ENCODE results near the gene HBP1.

Gene HBP1

GRCh38 chr7:107160389-107160788 lies 8.4 kb upstream of the HBP1 start:
- no peak for ATAC-seq
- TF ChIP-seq ZNF565 (CRISPR knock-in tag; conservative IDR thresholded peaks at IDR 0.05; ENCODE audit: low read depth) (no peak), RARB (CRISPR knock-in tag; IDR thresholded peaks at IDR 0.05) (no peak), ZC3H10 (CRISPR knock-in tag; IDR thresholded peaks at IDR 0.05) (no peak), BACH2 (CRISPR knock-in tag; IDR thresholded peaks at IDR 0.05; ENCODE audit: borderline replicate concordance) (no peak)
- TF ChIP-seq, protein P1, sequence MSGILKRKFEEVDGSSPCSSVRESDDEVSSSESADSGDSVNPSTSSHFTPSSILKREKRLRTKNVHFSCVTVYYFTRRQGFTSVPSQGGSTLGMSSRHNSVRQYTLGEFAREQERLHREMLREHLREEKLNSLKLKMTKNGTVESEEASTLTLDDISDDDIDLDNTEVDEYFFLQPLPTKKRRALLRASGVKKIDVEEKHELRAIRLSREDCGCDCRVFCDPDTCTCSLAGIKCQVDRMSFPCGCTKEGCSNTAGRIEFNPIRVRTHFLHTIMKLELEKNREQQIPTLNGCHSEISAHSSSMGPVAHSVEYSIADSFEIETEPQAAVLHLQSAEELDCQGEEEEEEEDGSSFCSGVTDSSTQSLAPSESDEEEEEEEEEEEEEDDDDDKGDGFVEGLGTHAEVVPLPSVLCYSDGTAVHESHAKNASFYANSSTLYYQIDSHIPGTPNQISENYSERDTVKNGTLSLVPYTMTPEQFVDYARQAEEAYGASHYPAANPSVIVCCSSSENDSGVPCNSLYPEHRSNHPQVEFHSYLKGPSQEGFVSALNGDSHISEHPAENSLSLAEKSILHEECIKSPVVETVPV (CRISPR knock-in tag; IDR thresholded peaks at IDR 0.05) = no peak
- TF ChIP-seq, protein P2, sequence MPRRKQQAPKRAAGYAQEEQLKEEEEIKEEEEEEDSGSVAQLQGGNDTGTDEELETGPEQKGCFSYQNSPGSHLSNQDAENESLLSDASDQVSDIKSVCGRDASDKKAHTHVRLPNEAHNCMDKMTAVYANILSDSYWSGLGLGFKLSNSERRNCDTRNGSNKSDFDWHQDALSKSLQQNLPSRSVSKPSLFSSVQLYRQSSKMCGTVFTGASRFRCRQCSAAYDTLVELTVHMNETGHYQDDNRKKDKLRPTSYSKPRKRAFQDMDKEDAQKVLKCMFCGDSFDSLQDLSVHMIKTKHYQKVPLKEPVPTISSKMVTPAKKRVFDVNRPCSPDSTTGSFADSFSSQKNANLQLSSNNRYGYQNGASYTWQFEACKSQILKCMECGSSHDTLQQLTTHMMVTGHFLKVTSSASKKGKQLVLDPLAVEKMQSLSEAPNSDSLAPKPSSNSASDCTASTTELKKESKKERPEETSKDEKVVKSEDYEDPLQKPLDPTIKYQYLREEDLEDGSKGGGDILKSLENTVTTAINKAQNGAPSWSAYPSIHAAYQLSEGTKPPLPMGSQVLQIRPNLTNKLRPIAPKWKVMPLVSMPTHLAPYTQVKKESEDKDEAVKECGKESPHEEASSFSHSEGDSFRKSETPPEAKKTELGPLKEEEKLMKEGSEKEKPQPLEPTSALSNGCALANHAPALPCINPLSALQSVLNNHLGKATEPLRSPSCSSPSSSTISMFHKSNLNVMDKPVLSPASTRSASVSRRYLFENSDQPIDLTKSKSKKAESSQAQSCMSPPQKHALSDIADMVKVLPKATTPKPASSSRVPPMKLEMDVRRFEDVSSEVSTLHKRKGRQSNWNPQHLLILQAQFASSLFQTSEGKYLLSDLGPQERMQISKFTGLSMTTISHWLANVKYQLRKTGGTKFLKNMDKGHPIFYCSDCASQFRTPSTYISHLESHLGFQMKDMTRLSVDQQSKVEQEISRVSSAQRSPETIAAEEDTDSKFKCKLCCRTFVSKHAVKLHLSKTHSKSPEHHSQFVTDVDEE (CRISPR knock-in tag; IDR thresholded peaks at IDR 0.05) = no peak
- TF ChIP-seq, protein P3, sequence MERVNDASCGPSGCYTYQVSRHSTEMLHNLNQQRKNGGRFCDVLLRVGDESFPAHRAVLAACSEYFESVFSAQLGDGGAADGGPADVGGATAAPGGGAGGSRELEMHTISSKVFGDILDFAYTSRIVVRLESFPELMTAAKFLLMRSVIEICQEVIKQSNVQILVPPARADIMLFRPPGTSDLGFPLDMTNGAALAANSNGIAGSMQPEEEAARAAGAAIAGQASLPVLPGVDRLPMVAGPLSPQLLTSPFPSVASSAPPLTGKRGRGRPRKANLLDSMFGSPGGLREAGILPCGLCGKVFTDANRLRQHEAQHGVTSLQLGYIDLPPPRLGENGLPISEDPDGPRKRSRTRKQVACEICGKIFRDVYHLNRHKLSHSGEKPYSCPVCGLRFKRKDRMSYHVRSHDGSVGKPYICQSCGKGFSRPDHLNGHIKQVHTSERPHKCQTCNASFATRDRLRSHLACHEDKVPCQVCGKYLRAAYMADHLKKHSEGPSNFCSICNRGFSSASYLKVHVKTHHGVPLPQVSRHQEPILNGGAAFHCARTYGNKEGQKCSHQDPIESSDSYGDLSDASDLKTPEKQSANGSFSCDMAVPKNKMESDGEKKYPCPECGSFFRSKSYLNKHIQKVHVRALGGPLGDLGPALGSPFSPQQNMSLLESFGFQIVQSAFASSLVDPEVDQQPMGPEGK (CRISPR knock-in tag; IDR thresholded peaks at IDR 0.05; ENCODE audit: borderline replicate concordance) = no peak

DNA sequence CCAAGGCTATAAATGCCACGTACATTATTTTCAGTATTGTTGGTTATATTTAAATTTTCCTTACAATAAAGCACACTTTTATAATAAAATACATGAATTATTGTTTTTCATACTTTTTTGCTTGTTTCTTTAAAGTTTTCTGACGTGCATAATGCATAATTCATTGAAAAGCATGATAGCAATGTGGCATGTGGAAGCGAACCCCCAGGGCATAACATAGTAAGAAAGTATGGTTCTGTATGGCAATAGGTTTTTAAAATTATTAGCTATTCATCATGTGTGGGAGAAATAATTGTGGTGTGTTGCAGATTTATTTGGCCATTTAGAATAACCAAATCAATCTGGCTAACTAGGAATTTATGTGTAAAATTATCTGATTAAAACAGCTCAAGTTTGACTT lies 7.4 kb upstream of the HBP1 start:
- TF ChIP-seq, protein P3 (CRISPR knock-in tag; IDR thresholded peaks at IDR 0.05; ENCODE audit: borderline replicate concordance) = no peak
- no peak for TF ChIP-seq ARNTL (CRISPR knock-in tag; IDR thresholded peaks at IDR 0.05; ENCODE audit: borderline replicate concordance, low read depth)
- TF ChIP-seq, protein P1 (CRISPR knock-in tag; IDR thresholded peaks at IDR 0.05) = no peak
- TF ChIP-seq GLIS3 (CRISPR knock-in tag; IDR thresholded peaks at IDR 0.05) = no peak
- TF ChIP-seq TOX (CRISPR knock-in tag; IDR thresholded peaks at IDR 0.05; ENCODE audit: borderline replicate concordance) = no peak
- TF ChIP-seq CSDC2 (CRISPR knock-in tag; IDR thresholded peaks at IDR 0.05) = no peak
- TF ChIP-seq ESRRG (CRISPR knock-in tag; IDR thresholded peaks at IDR 0.05) = no peak
- TF ChIP-seq ISL1 (CRISPR knock-in tag; IDR thresholded peaks at IDR 0.05) = no peak
- TF ChIP-seq ZNF70 (CRISPR knock-in tag; IDR thresholded peaks at IDR 0.05) = no peak
- no peak for TF ChIP-seq ZNF565 (CRISPR knock-in tag; conservative IDR thresholded peaks at IDR 0.05; ENCODE audit: low read depth)
- no peak for TF ChIP-seq ZNF8 (CRISPR knock-in tag; IDR thresholded peaks at IDR 0.05)
- no peak for TF ChIP-seq PPARA (CRISPR knock-in tag; IDR thresholded peaks at IDR 0.05; ENCODE audit: borderline replicate concordance)
- TF ChIP-seq, protein P2 (CRISPR knock-in tag; IDR thresholded peaks at IDR 0.05) = no peak
- no peak for TF ChIP-seq RARB (CRISPR knock-in tag; IDR thresholded peaks at IDR 0.05)
- TF ChIP-seq, protein P4, sequence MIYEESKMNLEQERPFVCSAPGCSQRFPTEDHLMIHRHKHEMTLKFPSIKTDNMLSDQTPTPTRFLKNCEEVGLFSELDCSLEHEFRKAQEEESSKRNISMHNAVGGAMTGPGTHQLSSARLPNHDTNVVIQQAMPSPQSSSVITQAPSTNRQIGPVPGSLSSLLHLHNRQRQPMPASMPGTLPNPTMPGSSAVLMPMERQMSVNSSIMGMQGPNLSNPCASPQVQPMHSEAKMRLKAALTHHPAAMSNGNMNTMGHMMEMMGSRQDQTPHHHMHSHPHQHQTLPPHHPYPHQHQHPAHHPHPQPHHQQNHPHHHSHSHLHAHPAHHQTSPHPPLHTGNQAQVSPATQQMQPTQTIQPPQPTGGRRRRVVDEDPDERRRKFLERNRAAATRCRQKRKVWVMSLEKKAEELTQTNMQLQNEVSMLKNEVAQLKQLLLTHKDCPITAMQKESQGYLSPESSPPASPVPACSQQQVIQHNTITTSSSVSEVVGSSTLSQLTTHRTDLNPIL (CRISPR knock-in tag; IDR thresholded peaks at IDR 0.05; ENCODE audit: low read depth) = no peak
- no peak for TF ChIP-seq ZC3H10 (CRISPR knock-in tag; IDR thresholded peaks at IDR 0.05)
- TF ChIP-seq, protein P5, sequence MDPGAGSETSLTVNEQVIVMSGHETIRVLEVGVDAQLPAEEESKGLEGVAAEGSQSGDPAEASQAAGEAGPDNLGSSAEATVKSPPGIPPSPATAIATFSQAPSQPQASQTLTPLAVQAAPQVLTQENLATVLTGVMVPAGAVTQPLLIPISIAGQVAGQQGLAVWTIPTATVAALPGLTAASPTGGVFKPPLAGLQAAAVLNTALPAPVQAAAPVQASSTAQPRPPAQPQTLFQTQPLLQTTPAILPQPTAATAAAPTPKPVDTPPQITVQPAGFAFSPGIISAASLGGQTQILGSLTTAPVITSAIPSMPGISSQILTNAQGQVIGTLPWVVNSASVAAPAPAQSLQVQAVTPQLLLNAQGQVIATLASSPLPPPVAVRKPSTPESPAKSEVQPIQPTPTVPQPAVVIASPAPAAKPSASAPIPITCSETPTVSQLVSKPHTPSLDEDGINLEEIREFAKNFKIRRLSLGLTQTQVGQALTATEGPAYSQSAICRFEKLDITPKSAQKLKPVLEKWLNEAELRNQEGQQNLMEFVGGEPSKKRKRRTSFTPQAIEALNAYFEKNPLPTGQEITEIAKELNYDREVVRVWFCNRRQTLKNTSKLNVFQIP (CRISPR knock-in tag; IDR thresholded peaks at IDR 0.05; ENCODE audit: borderline replicate concordance, low read depth) = no peak
- no peak for TF ChIP-seq TCF4 (CRISPR knock-in tag; IDR thresholded peaks at IDR 0.05; ENCODE audit: borderline replicate concordance)
- TF ChIP-seq BACH2 (CRISPR knock-in tag; IDR thresholded peaks at IDR 0.05; ENCODE audit: borderline replicate concordance) = no peak
- no peak for TF ChIP-seq ZFP3 (CRISPR knock-in tag; IDR thresholded peaks at IDR 0.05)

More for the DNA sequence above, 7.4 kb upstream of the HBP1 start:
- ATAC-seq = no peak
